Stimulated activated CD4-positive, alpha-beta T cell treated with anti-CD3 and anti-CD28 coated beads, TNF-alpha, amount 100 ng/mL, for 24 hours (primary cell): ENCODE data around the gene PTPRJ.
"Not testable (repeated sequence)": the region's sequence is repeated elsewhere in the genome, so short reads cannot be mapped to it uniquely, and the experiment has no call there.

Experiments
- DNase-seq, 3 experiments: peaks; one replicate each; pipeline ENCODE4 v3.0.0-alpha.2; 2020; ENCODE audit warnings: low read depth in 3 of 3

Gene PTPRJ

GRCh38 chr11:48111891-48112290 lies 131.5 kb downstream of the PTPRJ start:
- DNase-seq = no peak

DNA sequence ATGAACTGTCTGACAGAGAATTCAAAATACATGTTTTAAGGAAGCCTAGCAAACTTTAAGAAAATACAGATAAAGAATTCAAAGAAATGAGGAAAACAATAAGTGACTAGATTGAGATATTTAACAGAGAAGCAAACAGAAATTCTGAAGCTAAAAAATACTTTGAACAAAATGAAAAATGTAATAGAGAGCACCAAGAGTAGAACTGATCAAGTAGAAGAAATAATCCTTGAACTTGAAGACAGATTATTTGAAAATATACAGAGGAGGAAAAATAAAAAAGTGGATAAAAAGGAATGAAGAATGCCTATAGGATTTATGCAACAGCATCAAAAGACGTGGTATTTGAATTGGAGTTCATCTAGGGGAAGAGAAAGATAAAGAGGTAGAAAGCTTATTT lies 134.4 kb downstream of the PTPRJ start:
- no peak for DNase-seq

- no peak for DNase-seq
Observed at GRCh38 chr11:48116437-48117228, 136.3 kb downstream of the PTPRJ start.

DNA sequence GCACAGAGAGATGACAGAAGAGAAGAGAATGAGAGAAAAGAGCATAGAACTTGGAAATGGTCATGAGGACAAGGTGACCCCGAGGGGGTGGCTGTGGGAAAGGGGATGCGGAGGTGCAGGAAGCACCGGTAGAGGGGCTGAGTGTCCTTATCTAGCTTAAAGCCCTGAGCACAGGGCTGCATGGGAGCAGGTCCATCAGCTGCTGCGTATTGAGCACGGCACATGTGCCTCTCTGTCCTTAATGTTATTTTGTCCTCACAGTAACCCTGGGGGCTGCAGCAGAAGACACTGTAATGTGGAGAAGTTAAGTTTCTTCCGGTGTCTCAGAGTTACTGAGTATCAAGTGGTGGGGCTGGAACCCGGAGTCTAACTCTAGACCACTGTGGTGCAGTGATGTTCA lies 141.9 kb downstream of the PTPRJ start:
- DNase-seq = no peak

DNA sequence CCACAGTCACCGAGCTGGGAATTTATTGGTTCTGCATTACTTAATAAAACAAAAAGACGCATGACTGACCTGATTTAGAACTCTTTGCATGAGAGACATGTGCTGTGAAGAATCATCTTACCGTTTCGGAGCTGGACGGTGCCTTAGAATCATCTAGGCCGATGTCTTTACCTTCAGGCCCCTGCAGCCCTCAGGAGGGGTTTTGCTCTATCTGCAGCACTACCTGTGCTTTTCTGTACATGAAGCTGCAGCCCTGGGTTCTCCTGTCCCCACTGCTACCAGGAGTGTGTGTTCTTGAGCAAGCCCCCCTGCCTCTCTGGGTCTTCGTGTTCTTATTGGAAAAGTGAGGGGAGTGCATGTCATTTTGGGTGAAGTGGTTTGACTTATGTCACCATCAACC lies 142.3 kb downstream of the PTPRJ start:
- no peak for DNase-seq

GRCh38 chr11:48123254-48123875 lies 143.0 kb downstream of the PTPRJ start:
- DNase-seq = no peak

DNA sequence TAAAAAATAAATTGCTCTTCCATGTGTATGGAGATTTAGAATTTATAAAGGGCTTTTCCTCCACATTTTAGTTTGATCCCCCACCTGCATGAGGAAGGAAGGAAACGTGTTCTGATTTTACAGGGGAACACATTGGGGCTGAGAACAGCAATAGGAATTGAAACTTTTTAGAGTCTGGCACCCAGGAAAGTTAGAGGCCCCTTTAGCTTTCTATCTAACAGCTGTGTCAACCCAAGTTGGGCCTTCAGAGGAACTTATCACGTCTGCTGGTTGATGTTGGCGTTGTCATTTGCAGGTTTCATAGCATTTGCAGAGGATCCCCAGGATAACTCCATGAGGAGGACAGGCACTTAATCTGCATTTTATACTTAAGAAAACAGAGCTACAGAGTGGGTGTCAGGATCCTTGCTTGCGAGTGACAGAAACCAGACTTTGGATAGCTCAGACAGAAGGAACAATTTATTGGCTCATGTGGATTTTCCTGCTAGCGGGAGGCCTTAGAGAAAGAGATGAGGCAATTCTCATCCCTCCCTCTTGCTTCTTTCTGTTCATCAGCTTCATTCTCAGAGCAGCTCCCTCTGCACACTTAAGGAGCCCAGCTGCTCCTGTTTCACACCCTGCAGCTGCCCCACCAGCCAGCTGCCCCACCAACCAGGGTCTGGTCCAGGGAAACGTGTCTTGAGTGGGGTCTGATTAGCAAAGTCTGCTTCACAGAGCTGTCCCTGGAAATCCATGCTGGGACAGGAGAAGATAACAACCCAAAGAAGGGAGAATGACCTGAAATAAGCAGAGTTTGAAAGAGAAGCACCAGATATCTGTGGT lies 143.8 kb downstream of the PTPRJ start:
- DNase-seq = no peak

- DNase-seq = no peak
Observed at GRCh38 chr11:48124880-48125279, 144.5 kb downstream of the PTPRJ start.

DNA sequence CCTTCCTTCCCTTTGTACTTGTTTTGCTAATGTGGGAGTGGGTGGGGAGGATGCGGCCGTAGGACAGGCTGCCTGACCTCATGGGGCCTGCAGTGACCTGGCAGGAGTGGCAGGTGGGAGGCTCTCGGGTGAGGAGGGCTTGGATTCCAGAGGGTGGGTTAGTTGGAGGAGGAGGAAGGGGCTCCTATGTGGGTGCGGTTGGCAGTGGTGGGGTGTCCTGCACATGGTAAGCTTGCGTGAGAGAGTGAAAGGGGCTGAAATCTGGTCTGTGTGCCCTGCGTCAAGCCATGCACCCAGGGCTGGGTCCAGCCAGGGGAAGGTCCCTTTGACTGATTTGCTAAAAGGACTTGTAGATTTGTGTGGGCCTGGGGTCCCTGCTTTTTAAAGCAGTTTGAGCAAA lies 145.5 kb downstream of the PTPRJ start:
- no peak for DNase-seq

GRCh38 chr11:48127521-48128183 lies 147.3 kb downstream of the PTPRJ start:
- DNase-seq = no peak

DNA sequence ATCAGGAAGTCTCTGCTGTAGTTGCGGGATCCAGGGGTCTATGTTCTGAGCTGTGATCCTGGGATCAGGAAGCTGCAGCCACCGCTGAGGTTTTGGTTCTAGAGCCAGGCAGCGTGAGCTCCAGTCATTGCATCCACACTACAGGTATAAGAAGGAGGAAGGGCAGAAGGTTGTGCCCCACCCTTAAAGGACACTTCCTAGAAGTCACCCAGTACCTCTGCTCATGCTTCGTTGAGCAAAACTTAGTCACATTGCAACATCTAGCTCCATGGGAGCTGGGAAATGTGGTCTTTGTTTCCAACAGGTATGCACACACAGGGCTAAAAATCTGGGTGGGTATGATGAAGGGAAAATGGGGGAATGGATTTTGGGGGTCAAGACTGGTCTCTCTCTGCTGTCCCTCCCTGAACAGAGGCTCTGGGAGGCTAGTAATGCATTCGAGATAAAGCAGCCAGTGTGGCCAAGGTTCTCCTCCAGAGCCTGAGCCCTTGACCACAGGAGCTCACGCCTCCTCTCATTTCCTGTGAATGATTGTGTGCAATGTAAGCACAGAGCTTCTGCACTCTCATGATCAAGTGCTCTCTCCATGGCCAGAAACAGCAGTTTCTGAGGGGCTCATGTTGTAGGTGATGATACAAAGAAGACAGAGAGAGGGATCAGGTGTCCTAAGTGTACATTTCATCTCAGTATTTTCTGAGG lies 149.5 kb downstream of the PTPRJ start:
- DNase-seq = no peak

DNA sequence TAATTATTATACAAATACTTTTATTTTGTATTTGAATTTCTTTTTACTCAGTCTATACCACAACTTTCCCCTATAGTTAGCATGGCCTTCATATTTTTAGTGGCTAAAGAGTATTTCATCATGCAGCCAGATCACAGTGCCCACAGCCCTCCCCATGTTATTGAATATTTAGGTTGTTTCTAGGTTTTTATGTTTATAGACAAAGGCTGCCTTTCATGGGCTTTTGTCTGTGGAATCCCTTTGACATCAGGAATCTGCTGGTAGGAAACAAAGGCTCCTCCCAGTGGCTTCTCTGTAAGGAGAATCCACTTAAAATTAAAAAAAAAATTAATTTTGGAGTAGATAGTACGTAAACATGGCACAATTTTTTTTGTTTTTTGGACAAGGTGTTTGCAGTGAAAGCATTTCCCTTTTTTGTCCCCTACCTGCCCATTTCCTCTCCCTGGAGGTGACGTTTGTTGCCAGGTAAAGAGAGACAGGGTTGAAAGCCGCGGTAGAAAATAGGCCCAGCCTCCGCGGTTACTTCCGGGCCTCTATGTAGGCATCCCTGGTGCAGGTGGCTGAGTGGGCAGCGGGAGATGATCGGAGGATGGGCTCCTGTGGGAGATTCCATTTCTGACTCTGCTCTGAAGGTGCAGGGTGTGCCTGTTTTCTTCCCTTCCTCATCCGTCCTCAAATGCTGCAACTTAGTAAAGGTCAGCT lies 154.0 kb downstream of the PTPRJ start:
- no peak for DNase-seq

DNA sequence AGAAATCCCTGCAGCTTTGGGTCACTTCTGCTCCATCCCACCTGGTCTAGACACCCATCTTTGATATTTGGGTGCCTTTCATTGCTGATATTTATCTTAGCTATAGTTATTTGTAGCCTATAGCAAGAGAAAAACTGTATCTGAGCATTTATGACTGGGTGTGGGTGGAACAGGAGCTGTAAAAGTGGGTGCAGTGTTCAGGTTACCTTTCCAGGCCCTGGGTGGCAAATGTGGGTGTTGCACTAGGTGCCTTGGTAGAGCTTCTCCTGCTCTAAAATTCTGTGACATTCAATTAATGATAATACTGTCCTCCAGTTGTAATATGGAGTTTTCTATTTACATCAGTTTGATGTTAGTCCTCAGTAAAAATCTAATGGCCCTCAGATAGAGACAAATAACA lies 157.9 kb downstream of the PTPRJ start:
- no peak for DNase-seq

- not testable (repeated sequence) for DNase-seq
Observed at GRCh38 chr11:48139896-48140295, 159.5 kb downstream of the PTPRJ start.

DNA sequence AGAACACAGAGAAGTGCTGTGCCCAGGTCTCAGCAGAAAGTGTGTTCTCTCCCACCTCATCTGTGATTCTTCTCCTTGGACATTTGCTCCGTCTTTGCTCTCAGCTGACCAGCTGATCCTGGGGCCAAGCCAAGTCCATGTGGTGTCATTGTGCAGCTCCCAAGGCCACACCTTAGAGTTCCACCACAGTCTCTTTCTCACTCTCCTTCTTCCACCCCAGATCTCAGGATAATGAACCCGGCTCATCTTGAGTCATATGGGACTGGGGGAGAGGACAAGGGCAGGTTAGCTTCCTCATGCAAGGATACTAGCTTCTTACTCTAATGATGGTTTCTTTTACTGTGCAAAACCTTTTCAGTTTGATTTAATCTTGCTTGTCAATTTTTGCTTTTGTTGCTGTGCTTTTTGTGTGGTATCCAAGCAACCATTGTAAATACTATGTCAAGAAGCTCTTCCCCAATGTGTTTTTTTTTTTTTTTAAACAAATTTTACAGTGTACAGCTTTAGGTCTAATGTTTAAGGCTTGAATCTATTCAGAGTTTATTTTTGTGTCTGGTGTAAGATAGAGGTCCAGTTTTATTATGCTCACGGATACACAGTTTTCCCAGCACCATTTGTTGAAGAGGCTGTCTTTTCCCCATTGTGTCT lies 161.2 kb downstream of the PTPRJ start:
- no peak for DNase-seq

- DNase-seq = no peak
Observed at GRCh38 chr11:48142889-48143288, 162.5 kb downstream of the PTPRJ start.

DNA sequence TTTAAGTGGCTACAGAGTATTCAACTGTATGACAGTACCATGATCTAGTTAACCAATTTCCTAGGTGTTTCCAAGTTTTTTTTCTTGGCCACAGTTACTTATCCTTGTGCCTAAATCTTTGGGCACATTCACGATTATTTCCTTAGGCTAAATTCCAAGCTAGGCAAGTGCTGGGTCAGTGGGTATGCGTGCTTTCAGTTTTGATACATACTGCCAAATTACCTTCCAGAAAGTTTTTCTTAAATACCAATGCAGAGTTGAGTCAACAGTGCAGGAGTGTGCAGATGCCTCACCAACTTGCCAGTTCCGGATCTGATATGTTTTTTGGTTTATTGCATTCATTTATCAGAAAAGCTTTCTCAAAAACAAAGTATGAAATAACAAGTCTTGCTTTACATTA lies 168.4 kb downstream of the PTPRJ start:
- DNase-seq = no peak

GRCh38 chr11:48150213-48150612 lies 169.9 kb downstream of the PTPRJ start:
- no peak for DNase-seq

- no peak for DNase-seq
Observed at GRCh38 chr11:48154151-48154550, 173.8 kb downstream of the PTPRJ start.
